ENCODE data around the gene CFAP77.

Gene CFAP77

GRCh38 chr9:132504488-132504887 is 94.5 kb downstream of the CFAP77 start:
- POLR2A ChIA-PET: no interaction called here
- Histone ChIP-seq H3K9me3 (ENCODE audit: control insufficient read depth, insufficient read depth, low read depth, low read length) (no peaks in the 10 kb centered on the region), H3K36me3 (ENCODE audit: control insufficient read depth in 2 of 2, insufficient read depth in 1 of 2, low read length in 2 of 2) (no peaks in the 10 kb centered on the region), H3K4me3 (ENCODE audit: low read depth, low read length) (no peak overlapping the region), H3K4me1 (ENCODE audit: control insufficient read depth, insufficient read depth, low read length) (no peaks in the 10 kb centered on the region), H3K27ac (ENCODE audit: extremely low read depth, low read depth, low read length) (no peak overlapping the region)
- TF ChIP-seq ZNF768 (tag by site-specific recombination; IDR thresholded peaks at IDR 0.05): no peak
- TF ChIP-seq ZNF280C (tag by site-specific recombination; IDR thresholded peaks at IDR 0.05): no peak
- TF ChIP-seq GLIS2 (tag by site-specific recombination; IDR thresholded peaks at IDR 0.05): no peak
- no peak for TF ChIP-seq PRDM6 (tag by site-specific recombination; IDR thresholded peaks at IDR 0.05)
- no peak for TF ChIP-seq GLI2 (tag by site-specific recombination; IDR thresholded peaks at IDR 0.05; ENCODE audit: borderline replicate concordance, low read depth)
- no peak for TF ChIP-seq ZNF133 (tag by site-specific recombination; IDR thresholded peaks at IDR 0.05)
- no peak for TF ChIP-seq ZNF157 (tag by site-specific recombination; IDR thresholded peaks at IDR 0.05)
- no peak for TF ChIP-seq OVOL3 (tag by site-specific recombination; IDR thresholded peaks at IDR 0.05)
- no peak for TF ChIP-seq ZNF785 (tag by site-specific recombination; IDR thresholded peaks at IDR 0.05)
- TF ChIP-seq BCL11B (tag by site-specific recombination; IDR thresholded peaks at IDR 0.05; ENCODE audit: low read depth): no peak
- TF ChIP-seq ZNF549 (tag by site-specific recombination; IDR thresholded peaks at IDR 0.05): no peak
- CTCF ChIA-PET: interaction anchor here (0.6 to 1.3 kb wide), 4 partner anchors 57 to 92 kb away, joined by 3 to 5 read pairs (median 4); no protein-coding TSS in a partner anchor

DNA sequence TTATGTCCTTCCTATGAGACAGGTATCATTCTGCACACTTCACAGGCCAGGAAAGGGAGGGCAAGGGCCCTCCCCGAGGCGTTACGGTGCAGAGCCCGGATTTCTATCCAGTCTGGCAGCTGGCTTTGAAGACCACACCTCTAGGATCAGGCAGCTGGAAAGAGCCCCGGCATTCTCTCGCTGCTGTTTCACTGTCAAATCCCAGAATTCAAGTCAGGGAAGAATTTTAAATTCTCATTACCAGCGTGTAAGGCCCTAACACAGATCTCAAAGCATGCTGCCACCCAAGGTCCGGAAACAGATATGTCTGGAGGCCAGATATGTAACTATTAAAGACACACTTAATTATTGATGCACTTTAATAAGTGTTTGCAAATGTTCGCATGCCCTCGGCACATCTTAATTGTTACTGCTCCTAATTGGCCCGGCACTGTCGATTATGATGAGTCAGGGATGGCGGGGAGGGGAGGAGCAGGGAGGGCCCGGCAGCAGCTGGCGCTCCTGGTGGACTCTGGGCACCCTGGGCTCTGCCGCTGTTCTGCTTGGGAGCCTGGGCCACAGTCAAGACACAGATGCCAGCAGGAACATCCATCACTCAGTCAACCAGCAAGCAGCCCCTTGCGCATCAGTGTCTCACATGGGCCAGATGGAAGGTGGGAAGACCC is 96.1 kb downstream of the CFAP77 start:
- Histone ChIP-seq H3K4me1 (ENCODE audit: control insufficient read depth, insufficient read depth, low read length) (no peaks in the 10 kb centered on the region), H3K4me3 (ENCODE audit: low read depth, low read length) (no peak overlapping the region), H3K27ac (ENCODE audit: extremely low read depth, low read depth, low read length) (no peak overlapping the region), H3K36me3 (ENCODE audit: control insufficient read depth in 2 of 2, insufficient read depth in 1 of 2, low read length in 2 of 2) (no peaks in the 10 kb centered on the region), H3K9me3 (ENCODE audit: control insufficient read depth, insufficient read depth, low read depth, low read length) (no peaks in the 10 kb centered on the region)
- TF ChIP-seq ZNF211 (tag by site-specific recombination; IDR thresholded peaks at IDR 0.05; ENCODE audit: low read depth) (no peak), GLI4 (tag by site-specific recombination; IDR thresholded peaks at IDR 0.05) (no peak), ZNF529 (tag by site-specific recombination; IDR thresholded peaks at IDR 0.05; ENCODE audit: insufficient replicate concordance) (no peak), PRDM10 (tag by site-specific recombination; IDR thresholded peaks at IDR 0.05) (no peak), ZNF302 (tag by site-specific recombination; IDR thresholded peaks at IDR 0.05; ENCODE audit: low read depth) (no peak), ZNF10 (tag by site-specific recombination; IDR thresholded peaks at IDR 0.05) (no peak), EGR2 (tag by site-specific recombination; IDR thresholded peaks at IDR 0.05; ENCODE audit: low read depth) (no peak), KLF7 (tag by site-specific recombination; IDR thresholded peaks at IDR 0.05; ENCODE audit: borderline replicate concordance) (no peak), ZNF2 (tag by site-specific recombination; IDR thresholded peaks at IDR 0.05) (no peak), ZBTB7A (tag by site-specific recombination; IDR thresholded peaks at IDR 0.05; ENCODE audit: low read depth) (no peak), SP2 (tag by site-specific recombination; IDR thresholded peaks at IDR 0.05) (no peak), ZNF24 (tag by site-specific recombination; IDR thresholded peaks at IDR 0.05) (no peak)
- ChIA-PET POLR2A (no interaction called here), CTCF (interaction anchor here (0.6 to 4.2 kb wide), 14 partner anchors 11 to 396 kb away, joined by 3 to 25 read pairs (median 4); partner anchors contain the start of gene CFAP77)
